Measurements from ENCODE around the gene CCT5.
"Not testable (repeated sequence)": the region's sequence is repeated elsewhere in the genome, so short reads cannot be mapped to it uniquely, and the experiment has no call there.

CCT5 gene

DNA sequence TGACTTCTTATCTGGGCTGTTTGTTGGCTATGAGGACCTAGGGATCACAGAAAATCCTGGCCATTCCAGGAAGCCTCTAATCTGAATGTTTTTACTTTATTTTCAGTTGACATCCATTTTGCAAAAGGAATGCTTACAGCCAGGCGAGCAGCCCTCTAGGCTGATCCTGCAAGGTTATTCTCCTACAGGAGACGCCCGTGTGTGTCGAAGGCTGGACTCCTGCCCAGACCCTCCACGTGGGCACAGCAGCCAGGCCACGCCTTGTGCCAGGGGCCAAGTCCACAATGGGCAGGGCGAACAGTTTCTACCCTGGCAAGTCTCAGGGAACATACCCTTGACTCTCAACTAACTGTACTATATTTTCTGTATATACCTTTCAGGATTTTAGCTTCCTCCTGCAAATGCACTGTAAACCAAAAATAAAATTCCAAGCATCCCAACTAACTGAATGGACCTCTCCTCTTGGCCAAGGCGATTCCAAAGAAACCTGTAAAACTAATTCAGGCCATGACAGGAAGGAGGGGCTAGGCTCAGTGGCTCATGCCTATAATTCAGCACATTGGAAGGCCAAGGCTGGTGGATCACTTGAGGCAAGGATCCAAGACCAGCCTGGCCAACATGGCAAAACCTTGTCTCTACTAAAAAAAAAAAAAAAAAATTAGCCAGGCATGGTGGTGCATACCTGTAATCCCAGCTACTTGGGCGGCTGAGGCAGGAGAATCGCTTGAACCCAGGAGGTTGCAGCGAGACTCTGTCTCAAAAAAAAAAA, 51.9 kb downstream of the CCT5 start:
- peak; percentile 64 for DNase-seq (ENCODE audit: low spot score)

DNA sequence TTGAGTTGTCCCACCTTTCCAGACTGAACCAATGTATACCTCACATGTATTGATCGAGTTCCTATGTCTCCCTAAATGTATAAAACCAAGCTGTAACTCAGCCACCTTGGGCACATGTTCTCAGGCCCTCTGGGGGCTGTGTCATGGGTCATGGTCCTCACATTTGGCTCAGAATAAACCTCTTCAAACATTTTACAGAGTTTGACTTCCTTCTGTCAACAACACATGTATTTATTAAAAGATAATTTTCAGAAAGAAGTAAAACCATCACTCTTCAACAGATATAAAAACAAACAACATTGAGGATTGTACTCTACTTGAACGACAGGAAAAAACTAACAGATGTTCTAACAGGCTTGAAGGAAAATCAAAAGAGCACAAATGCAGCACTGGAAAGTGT, 53.1 kb downstream of the CCT5 start:
- DNase-seq (ENCODE audit: low spot score): no peak

DNA sequence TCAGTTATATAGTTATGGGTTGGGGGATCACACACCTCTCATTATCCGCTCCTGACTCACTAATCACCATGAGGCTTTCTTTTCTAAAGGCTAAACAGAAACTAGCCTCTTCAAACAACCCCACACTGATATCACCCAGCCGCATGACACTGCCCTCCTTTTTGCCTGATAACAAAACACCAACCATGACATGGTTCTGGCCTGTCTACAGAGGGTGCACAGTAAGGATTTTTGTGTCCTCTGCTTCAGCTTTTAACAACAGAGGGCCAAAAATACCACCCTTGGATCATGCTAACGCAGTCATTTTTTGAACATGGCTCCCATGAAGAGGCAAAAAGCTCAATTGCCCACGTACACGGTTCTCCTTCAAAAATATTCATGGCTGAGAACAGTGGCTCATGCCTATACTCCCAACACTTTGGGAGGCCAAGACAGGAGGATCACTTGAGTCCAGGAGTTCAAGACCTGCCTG, 53.7 kb downstream of the CCT5 start:
- DNase-seq (ENCODE audit: low spot score): no peak

DNA sequence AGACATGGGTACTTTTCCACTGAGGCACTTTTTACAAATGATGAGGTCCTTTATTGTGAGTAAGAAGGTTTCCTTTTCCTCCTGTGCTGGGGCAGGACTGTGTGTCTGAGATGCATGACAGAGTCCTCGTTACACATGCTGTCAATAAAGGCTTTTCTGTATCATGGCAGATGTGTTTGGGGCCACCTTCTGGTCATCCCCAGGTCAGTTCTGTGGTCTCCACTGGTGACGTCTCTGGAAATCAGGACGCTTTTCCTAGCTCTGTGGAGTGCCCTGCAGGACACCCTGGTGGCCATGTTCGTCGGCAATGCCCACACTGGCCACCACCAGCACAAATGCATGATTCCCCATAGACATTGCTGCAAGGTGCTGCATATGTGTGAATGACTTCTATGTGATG, 54.9 kb downstream of the CCT5 start:
- no peak for DNase-seq (ENCODE audit: low spot score)

DNA sequence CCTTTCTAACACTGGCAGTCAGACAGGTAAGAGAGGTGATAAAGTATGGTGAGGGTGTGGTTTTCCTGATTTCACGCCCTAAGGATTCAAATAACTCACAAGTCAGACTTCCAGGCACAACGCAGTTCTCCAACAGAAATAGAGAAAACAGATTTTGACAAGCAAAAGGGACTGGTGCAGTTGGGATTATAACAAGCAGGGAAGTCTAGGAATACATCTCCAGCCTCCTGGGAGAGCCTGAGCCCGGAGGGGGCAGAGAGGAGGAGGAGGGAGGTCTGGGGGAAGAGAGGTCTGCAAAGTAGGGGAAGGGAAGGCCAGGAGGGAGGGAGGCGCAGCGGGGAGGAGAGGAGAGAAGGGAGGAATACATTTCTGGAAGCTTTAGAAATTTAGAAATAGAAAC, 56.0 kb downstream of the CCT5 start:
- DNase-seq (ENCODE audit: low spot score): no peak

DNA sequence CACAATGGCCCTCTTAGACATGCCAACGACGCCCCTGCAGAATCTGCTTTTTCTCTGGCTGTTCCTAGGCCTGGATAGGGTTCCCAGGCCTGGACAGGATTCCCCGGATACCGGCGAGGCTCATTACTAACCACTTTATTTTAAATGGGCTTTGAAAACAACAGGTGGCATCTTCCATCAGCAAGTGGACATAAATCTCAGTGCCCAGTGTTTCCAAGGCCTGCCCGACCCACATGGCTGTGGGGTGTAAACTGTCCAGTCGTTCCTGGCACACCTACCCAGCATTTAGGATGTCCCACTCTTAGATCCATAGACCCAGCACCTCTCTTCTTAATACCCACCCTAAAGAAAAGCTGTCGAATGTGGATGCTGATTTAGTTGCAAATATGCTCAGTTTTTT, 56.7 kb downstream of the CCT5 start:
- DNase-seq (ENCODE audit: low spot score): no peak

DNA sequence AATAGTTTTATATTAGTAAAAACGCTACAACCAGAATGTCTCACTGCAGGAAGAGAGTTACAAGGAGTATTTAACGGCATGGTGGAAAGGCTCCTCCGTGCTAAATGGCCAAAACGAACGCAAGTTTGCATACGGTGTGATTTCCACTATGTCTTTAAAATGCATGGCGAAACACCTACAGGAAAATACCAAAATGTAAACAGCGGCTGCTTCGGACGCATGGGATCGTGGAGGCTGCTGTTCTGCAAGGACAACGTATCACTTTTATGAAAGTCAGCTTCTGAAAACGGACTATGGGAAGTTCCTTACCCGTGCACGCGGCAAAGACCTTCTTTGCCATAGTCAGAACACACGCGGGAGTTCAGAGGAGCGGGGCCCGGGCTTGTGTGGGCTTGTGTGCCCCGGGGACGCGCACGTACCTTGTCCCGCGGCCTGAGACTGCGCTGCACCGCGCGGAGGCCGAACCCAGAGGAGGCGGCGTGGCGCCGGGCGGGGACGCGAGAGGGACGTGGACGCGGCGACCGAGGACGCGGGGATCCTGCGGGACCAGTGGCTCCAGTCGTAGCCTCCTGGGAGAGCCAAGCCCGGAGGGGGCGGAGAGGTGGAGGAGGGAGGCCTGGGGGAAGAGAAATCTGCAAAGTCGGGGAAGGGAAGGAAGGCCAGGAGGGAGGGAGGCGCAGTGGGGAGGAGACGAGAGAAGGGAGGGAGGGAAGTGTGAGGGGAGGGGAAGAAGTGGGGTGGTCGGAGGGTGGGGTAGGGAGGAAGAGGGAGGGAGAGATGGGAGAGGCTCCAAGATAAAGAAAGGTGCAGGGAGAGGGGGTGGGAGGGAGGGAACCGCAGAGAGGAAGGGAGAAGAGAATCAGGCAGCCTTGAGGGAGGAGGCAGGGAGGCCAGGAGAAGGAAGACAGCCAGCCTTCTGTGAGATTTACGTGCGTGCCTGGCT, 57.4 kb downstream of the CCT5 start, which contains the start of gene CMBL:
Gene CMBL, minus strand, starts transcription at position 697 of the 943 bp plus-strand sequence. CDS start 17,140 bp downstream, outside the sequence.
- peak; percentile 59 for DNase-seq (ENCODE audit: low spot score)

DNA sequence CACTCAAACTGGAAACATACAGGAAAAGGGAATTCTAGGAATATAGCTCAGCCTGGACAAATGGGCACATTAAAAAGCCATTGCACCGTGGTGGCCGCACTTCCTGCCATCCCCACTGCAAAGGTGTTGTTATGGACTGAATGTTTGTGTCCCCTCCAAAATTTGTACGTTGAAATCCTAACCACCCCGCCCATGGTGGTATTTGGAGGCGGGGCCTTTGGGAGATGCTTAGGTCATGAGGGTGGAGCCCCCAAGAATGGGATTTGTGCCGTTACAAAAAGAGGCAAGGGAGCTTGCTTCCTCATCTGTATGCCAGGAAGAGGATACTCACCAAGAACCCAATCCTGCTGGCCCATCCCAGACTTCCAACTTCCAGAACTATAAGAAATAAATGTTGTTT, 58.8 kb downstream of the CCT5 start:
- no peak for DNase-seq (ENCODE audit: low spot score)

DNA sequence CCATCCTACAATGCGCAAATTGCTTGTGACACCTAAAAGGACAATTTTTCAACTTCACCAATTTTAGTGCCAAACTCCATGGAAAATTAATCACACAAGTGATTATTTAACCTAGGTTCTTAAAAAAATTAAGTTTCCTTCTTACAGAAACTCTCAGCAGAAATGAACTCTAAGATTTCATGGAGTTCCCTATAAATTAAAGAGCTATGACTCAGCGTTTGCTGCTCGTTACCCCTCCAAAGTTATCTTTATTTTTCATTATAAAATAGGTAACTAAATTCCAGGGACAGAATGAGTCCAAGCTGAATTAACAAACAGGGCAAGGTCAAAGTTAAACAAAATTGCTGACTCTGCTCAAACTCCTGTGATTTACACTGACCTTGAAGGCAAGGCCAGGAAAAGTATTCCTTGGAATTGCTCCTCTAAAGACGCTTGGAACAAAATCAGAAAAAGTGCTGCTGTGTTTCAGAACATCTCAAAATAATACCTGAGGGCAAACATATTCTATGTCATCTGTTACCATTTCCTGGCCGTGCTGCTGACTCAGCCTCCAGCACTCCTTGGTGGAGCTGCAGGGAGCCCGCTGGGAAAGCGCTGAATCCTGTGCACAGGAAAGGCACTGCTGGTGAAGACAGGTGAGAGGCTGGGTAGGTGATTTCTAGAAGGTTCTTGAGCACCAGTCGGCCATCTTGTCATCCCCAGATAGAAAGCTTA, 60.1 kb downstream of the CCT5 start:
- DNase-seq (ENCODE audit: low spot score): no peak

DNA sequence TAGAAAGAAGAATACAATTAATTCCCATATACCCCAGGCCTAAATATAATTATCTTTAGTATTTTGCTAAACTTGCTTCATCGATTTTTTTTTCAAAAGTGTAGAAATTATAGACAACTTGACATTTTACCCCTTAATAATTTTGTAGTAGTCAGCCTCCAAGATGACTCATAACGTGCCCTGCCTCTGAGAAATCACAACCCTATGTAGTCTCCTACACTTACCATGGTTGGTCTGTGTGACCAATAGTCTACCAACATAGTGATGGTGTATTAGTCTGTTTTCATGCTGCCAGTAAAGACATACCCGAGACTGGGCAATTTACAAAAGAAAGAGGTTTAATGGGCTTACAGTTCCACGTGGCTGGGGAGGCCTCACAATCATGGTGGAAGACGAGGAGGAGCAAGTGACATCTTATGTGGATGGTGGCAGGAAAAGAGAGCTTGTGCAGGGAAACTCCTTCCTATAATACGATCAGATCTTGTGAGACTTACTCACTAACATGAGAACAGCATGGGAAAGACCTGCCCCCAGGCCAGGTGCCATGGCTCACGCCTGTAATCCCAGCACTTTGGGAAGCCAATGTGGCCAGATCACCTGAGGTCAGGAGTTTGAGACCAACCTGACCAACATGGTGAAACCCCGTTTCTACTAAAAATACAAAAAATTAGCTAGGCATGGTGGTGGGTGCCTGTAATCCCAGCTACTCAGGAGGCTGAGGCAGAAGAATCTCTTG, 60.9 kb downstream of the CCT5 start:
- DNase-seq (ENCODE audit: low spot score): not testable (repeated sequence)

DNA sequence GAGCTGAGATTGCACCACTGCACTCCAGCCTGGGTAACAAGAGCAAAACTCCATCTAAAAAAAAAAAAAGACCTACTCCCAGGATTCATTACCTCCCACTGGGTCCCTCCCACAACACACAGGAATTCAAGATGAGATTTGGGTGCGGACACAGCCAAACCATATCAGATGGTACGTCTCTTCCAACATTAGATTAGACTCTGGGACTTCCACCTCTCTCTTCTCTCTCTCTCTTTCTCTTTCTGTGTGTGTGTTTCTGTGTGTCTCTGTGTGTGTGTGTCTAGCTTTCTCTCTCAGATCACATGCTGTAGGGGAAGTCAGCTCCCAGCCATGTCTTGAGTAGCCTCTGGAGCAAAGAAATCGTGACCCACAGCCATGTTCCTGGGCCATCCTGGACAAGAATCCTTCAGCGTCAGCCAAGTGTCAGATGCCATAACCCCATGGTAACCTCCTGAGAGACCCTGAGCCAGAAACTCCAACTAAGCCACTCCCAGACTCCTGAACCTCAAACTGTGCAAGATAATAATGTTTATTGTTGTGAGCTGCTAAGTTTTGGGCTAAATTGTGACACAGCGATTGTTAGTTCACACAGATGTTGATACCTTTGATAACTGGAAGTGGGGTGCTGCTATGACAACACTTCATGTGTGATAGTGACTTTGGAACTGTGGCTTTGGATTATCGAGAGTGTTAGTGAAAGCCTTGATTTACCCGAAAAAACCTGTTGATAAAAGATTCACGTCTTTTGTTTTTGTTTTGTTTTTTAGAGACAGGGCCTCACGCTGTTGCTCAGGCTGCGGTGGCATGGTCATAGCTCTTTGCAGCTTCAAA, 61.7 kb downstream of the CCT5 start:
- DNase-seq (ENCODE audit: low spot score): no peak

DNA sequence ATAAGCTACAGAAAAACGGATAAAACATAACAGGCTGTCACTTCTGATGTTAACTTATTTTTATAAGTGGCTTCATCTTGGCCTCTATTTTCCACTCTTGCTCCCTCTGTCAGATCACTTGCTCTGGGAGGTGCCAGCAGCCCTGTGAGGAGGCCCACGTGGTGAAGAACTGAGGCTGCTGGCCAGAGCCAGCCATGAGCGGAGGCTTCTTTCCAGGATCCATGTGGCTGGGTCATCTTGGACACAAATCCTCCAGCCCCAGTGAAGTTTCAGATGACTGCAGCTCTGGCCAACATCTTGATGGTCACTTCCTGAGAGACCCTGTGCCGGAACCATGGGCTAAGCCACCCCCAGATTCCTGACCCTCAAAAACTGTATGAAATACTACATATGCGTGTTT, 65.1 kb downstream of the CCT5 start:
- DNase-seq (ENCODE audit: low spot score): no peak

All from Ammon's horn (tissue), 1 donor.